ENCODE data around the gene BABAM2.
"Not testable (repeated sequence)": the region's sequence is repeated elsewhere in the genome, so short reads cannot be mapped to it uniquely, and the experiment has no call there.

BABAM2 gene

GRCh38 chr2:27881815-27882583 lies 8.5 kb upstream of the BABAM2 start:
- DNase-seq: peak; percentile 46

DNA sequence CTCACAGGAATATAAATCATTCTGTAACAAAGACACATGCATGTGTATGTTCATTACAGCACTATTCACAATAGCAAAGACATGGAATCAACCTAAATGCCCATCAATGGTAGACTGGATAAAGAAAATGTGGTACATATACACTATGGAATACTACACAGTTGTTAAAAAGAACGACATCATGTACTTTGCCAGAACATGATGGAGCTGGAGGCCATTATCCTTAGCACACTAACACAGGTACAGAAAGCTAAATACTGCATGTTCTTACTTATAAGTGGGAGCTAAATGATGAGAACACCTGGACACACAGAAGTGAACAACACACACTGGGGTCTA lies 8.0 kb upstream of the BABAM2 start:
- not testable (repeated sequence) for DNase-seq

GRCh38 chr2:27884601-27885000 lies 5.9 kb upstream of the BABAM2 start:
- no peak for DNase-seq

DNA sequence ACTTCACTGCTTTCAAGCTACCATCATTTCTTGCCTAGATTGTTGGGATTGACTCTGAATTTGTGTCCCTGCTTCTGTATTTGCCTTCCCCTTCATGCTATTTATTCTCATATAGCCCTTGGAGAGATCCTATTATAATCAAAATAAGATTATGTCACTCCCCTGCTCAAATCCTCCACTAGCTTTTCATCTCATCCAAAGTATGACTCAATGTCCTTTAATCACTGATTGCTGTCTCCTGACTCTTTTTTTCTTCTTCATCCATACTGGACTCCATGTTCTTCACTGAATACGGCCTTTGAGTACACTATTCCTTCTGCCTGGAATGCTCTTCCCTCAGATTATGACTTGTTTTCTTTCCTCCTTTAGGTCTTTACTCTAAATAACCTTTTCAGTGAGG lies 5.3 kb upstream of the BABAM2 start:
- peak; percentile 30 for DNase-seq

DNA sequence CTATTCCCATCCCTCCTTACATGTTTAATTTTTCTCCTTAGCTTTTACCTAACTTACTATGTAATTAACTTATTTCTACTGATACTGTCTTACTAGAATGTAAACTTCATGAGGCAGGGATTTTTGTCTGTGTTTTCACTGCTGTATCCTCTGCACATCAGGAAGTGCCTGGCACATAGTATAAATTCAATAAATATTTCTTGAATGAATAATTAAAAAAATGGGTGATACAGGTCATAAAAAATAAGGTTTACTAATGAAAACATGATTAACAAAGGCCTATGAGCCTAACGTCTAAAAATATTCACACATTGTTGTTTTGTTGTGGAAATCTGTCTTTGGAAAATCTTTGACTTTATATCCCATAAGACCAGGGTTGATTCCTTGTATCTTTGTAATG lies 4.9 kb upstream of the BABAM2 start:
- DNase-seq: peak; percentile 42

DNA sequence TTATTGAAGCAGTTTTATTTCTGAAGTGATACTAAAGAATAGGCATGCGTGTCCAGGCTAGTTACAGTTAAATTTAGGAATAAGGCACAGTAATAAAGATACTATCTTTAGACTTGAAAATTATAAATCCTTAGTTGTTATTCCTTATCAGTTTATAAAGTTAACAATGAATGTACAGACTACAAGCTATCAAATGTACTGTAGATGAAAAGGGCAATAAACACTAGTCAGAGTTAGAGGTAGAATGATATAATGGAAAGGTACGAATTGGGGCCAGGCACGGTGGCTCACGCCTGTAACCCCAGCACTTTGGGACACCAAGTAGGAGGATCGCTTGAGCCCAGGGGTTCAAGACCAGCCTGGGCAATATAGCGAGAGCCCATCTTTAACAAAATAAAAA lies 4.2 kb upstream of the BABAM2 start:
- no peak for DNase-seq

DNA sequence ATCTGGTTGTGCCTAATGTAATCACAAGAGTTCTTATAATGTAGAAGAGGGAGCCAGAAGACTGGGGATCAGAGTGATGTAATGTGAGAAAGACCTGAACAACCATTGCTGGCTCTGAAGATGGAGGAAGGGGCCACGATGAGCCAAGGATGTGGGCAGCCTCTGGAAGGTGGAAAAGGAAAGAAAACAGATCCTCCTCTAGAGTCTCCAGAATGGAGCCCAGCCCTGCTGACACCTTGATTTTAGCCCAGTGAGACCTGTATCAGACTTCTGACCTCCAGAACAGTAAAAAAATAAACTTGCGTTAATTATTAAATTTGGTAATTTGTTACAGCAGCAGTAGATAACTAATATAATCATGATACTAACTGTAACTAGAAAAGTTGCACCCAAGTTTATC lies 3.4 kb upstream of the BABAM2 start:
- DNase-seq: no peak

DNA sequence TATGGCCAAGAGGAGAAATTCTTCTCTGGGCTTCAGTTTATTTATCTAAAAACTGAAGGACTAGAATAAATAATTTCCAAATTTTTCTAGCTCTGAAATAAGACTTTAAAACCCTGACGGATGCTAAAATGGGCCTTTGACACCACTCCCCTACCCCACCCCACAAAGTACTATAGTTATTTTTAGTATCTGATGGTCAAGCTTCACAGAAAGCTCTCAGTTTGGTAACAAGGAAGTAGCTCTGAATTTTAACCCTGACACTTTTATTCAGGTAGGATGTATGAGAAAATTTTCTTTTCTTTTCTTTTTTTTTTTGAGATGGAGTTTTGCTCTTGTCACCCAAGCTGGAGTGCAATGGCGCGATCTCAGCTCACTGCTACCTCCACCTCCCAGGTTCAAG lies 2.7 kb upstream of the BABAM2 start:
- no peak for DNase-seq

GRCh38 chr2:27888790-27889189 lies 1.7 kb upstream of the BABAM2 start:
- DNase-seq: peak; percentile 73

- peak; percentile 13 for DNase-seq
Measured at GRCh38 chr2:27889774-27890145, 769 bp upstream of the BABAM2 start.

DNA sequence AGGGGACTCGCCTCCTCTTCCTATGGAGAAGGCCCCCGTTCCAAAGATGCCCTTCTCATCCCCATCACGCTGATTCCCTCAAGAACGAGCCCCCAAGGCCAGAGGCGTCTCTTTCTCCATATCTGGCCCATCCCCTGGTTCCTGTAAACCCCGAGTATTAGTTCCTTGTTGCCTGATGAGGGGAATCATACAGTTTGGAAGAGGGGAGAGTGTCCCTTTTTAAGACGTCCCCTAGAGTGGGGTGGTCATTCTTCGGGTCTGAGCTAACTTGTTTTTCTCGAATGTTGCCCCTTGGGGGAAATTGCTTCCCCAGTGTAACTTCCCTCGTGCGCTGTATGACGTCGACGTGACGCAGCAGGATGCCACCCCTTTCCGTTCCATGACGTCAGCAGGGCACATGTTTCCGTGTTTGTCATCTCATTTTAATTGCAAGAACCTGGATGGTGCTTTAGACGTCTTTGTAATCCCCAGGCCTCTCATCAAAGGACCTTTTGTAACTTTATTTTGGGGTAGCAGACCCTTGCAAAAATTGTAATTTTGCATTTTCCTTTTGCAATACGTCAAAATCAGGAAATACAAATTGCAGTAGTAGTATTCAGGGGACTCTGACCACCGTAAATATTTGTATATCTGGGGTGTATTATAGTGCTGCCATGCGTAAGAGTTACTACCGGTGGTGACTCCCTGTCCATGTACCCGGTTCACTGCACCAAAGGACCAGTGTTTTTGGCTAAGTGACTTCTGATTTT lies 569 bp downstream of the BABAM2 start:
- DNase-seq: peak; percentile 78

DNA sequence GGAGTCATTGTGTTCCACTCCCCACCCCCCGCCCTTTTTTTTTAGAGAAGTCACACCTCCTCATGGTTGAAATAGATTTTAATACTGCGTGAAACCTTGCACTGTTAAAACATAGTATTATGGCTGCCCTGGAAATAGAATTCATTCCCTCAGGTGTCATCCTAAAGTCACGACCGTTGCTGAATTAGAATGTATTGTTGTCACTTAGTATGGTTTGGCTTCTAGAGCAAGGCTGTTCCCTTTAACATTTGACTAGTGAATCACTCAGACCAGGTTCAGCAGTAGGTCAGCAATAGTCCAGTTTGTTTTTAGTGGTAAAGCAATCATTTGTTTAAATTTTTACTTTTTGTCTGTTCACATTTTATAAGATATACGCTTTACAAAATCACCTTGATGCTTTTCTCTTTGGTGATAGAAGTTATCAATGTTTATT lies 1.2 kb downstream of the BABAM2 start:
- no peak for DNase-seq

- DNase-seq: no peak
Measured at GRCh38 chr2:27893006-27893405, 2.5 kb downstream of the BABAM2 start.

DNA sequence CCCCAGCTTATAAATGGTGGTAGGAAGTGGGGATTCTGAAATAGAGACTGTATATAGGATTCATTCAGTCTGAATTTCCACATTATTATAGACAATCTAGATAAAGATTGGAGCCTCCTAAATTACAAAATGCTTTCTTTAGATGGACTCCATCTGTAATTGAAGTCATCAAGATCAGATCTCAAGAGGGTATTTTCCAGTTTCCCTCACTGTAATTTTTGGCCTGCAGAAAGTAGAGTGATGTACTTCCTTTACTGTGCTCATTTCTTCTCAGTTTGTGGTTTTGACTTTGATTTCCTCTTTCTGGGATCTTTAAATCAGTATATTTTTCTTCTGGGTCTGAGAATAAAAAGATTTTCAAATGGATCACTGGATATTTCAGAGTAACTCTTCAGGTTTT lies 7.2 kb downstream of the BABAM2 start:
- DNase-seq: no peak

DNA sequence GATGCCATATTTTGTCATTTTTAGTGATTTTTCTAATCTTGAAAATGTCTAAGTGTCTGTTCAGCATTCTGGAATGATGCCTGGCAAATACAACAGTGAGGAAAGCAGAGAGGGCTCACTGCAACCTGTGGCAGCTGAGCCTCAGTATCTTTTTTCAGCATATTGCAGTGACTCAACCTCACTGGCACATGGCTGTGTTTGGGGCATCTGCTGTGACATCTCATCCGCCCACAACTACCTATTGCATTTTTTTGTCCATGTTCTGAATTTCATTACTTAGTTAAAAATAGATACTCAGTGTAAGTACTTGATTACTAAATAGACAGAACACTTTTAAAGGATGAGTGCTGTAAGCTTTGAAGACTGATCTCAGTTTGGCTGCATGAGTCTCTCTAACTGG lies 10.7 kb downstream of the BABAM2 start:
- DNase-seq: peak; percentile 15

GRCh38 chr2:27902098-27902497 lies 11.6 kb downstream of the BABAM2 start:
- DNase-seq: no peak

DNA sequence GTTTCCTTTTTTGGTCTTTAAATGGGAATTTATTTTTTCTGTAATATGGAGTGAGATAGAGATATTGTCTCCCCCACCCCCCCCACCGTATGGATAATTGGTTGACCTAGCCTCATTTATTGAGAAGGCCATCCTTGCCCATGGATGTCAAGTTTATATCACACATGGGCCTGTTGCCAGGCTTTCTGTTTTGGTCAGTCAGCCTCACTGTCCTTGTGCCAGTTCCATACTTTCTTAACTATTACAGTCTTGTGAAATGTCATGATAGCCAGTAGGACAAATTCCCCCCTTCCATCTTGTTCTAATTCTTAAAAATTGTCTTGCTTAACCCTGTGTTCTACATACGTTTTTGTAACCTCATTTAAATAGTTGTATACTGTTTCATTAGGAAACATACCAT lies 12.5 kb downstream of the BABAM2 start:
- no peak for DNase-seq

DNA sequence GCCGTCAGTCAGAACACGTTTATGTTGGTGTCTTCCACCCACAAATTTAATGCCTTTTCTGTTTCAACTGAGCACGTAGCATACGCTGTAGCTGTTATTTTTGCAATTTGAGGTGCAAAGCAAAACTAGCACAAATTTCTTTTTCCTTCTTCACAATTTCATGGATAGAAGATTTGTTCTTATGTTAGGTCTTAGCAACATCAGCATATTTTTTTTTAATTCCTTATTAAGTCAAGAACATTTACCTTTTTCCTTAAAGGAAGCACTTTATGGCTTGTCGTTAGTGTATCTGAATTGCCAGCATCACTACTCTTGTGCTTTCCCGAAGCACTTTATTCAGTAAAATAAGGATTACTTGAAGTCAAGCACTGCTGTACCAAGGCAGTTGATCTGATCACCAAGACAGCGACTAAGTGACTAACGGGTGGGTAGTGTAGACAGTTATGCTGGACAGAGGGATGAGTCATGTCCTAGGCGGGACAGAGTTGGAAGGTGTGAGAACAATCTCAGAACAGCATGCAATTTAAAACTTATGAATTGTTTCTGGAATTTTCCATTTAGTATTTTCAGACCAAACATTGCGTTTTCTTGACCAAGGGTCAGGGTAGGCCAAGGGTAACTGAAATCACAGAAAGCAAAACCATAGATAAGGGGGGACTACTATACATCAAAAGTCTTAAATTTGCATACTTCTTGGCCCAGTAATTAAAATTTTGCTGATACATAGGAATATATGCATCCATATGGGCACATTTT lies 13.3 kb downstream of the BABAM2 start:
- DNase-seq: peak; percentile 36

DNA sequence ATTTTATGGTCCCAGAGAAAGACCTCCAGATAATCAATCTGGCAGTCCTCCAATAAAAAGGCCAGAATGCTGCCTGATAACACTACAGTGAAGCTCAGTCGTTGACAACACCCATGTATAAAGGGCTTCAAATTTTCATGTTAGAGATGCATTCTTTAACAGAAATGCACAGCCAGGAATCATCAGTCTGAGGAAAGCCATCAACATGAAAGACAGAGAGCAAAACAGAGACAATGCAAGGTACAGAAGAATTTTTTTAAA lies 13.8 kb downstream of the BABAM2 start:
- DNase-seq: no peak

- DNase-seq: no peak
Measured at GRCh38 chr2:27906074-27906473, 15.5 kb downstream of the BABAM2 start.

DNA sequence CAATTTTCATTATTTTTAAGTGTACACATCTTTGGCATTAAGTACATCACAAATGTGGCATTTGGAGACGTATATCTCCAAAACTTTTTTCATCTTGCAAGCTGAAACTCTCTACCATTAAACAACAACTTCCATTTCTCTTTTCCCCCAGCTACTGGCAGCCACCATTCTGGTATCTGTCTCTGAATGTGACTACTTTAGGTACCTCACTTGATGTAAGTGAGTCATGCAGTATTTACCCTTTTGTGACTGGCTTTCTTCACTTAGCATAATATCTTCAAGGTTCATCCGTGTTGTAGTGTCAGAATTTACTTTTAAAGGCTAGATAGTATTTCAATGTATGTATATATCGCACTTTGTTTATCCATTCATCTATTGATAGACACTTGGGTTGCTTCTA lies 17.0 kb downstream of the BABAM2 start:
- DNase-seq: no peak

DNA sequence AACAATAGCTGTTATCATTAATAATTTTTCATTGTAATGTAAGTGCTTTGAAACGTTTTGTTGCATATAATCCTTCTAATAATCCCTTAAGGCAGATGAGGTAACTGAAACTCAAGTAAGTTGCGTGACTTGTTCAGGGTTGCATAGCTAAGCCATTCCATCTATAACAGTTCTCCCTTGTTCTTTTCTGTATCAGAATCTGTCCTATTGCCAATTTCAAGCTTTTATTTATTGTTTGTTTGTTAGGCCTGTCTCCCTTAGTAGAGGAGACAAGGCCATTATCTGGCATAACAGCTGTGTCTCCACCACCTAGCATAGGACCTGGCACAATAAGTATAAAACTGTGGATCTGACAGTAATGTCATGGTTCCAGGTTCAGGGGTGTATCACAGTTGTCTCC lies 19.4 kb downstream of the BABAM2 start:
- no peak for DNase-seq

GRCh38 chr2:27911458-27912210 lies 21.1 kb downstream of the BABAM2 start:
- no peak for DNase-seq

DNA sequence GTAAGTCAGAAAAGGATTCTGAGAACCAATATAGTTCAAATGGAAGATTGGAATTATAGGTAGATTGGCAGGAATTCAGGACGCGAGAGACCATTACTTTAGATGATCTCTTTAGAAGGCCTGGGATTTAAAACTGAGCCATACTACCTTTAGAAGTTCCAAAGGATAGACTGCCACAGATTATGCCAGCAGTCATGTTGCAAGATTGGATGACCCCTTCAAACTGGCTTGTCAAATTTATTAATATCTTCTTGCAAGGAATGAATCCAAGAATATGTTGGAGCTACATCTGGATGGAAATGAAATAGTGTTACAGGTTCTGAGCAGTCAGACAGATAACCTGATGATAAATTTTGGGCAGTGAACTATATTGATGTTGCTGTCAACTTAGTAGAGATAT lies 22.0 kb downstream of the BABAM2 start:
- no peak for DNase-seq
